DND-41 (cell line): ENCODE data around the gene TNNC2.
A peak's percentile ranks its signal among the peaks of the same experiment; 100 is the strongest.

ENCODE experiments used
- ATAC-seq: fragments of 200-7000 bp; cut with Tn5 transposase; 3 replicates; pipeline ENCODE4 v1.9.1; 2021; ENCODE audit warnings: low read depth; ENCODE audit not compliant: insufficient read depth
- DNase-seq: peaks from one replicate; pipeline ENCODE4 v3.0.0-alpha.2; 2020
- H2AFZ ChIP-seq: 2 replicates; pipeline ENCODE4 v1.6.0; 2012; ENCODE audit warnings: low read depth, low read length
- H3K27ac ChIP-seq: 2 replicates; pipeline ENCODE4 v1.5.1; 2012; ENCODE audit warnings: low read length, inconsistent platforms
- H3K27me3 ChIP-seq: fragments of 200-600 bp; sonication (generic); 2 replicates; pipeline ENCODE4 v1.6.0; 2012; ENCODE audit warnings: low read length, mild to moderate bottlenecking, inconsistent platforms; ENCODE audit not compliant: insufficient read depth, poor library complexity
- H3K36me3 ChIP-seq: 2 replicates; pipeline ENCODE4 v1.5.1; 2012; ENCODE audit warnings: low read length, inconsistent platforms; ENCODE audit not compliant: insufficient read depth
- H3K4me1 ChIP-seq: 2 replicates; pipeline ENCODE4 v1.5.1; 2012; ENCODE audit warnings: mild to moderate bottlenecking, low read length; ENCODE audit not compliant: insufficient read depth
- H3K4me2 ChIP-seq: 2 replicates; pipeline ENCODE4 v1.6.0; 2012; ENCODE audit warnings: mild to moderate bottlenecking, moderate library complexity, low read length, inconsistent platforms; ENCODE audit not compliant: insufficient read depth
- H3K4me3 ChIP-seq, 2 experiments: fragments of 200-600 bp in 1 of 2; shearing (Covaris generic) in 1 of 2; 2 replicates each; pipeline ENCODE4 v1.5.1; 2012 to 2016; ENCODE audit warnings: inconsistent platforms in 2 of 2, low read length in 2 of 2, mild to moderate bottlenecking in 2 of 2, low read depth in 1 of 2, moderate library complexity in 1 of 2
- H3K79me2 ChIP-seq: 2 replicates; pipeline ENCODE4 v1.6.0; 2012; ENCODE audit warnings: low read length, inconsistent platforms; ENCODE audit not compliant: insufficient read depth
- H3K9ac ChIP-seq: 2 replicates; pipeline ENCODE4 v1.6.0; 2012; ENCODE audit warnings: low read depth, mild to moderate bottlenecking, inconsistent platforms, low read length, moderate library complexity
- H3K9me3 ChIP-seq: 2 replicates; pipeline ENCODE4 v1.5.1; 2012; ENCODE audit warnings: low read length, moderate library complexity, mild to moderate bottlenecking, inconsistent platforms; ENCODE audit not compliant: insufficient read depth, severe bottlenecking
- H4K20me1 ChIP-seq: 2 replicates; pipeline ENCODE4 v1.6.0; 2012; ENCODE audit warnings: low read length; ENCODE audit not compliant: insufficient read depth
- CTCF ChIP-seq: IDR thresholded peaks from 2 replicates; pipeline ENCODE4 v1.5.1; 2012; ENCODE audit warnings: borderline replicate concordance, low read length, moderate library complexity, mild to moderate bottlenecking; ENCODE audit not compliant: poor library complexity, severe bottlenecking; ENCODE audit errors: extremely low read depth
- EZH2 ChIP-seq: IDR thresholded peaks from 3 replicates; pipeline ENCODE4 v1.6.1; 2012; ENCODE audit warnings: borderline replicate concordance, low read depth, mild to moderate bottlenecking, moderate library complexity, low read length, inconsistent platforms; ENCODE audit not compliant: severe bottlenecking

Gene TNNC2

GRCh38 chr20:45857114-45857881 lies 30.2 kb upstream of the TNNC2 start, which contains the start of the genes ACOT8 and ZSWIM3:
TSS of gene ACOT8 (minus strand) at chr20:45857392. CDS start at chr20:45857315, 77 bp downstream.
TSS of gene ZSWIM3 (plus strand) at chr20:45857614. CDS start at chr20:45857826, 212 bp downstream.
- Histone ChIP-seq H3K4me1 (peaks cover 47% of the 10 kb centered on the region), H3K9ac (peak within 1 kb of the TSS; percentile 91), H4K20me1 (no peaks in the 10 kb centered on the region), H3K79me2 (peaks cover 46% of the 10 kb centered on the region), H3K36me3 (peaks cover 16% of the 10 kb centered on the region), H2AFZ (peak within 1 kb of the TSS; percentile 95), H3K27me3 (no peaks in the 10 kb centered on the region), H3K27ac (peak within 1 kb of the TSS; percentile 83), H3K4me2 (peak within 1 kb of the TSS; percentile 80), H3K4me3 (peak within 1 kb of the TSS; percentile 93 to 94), H3K9me3 (no peaks in the 10 kb centered on the region)
- peak; percentile 97 for ATAC-seq
- no peak for TF ChIP-seq CTCF
- TF ChIP-seq EZH2: no peak
- peak; percentile 99 for DNase-seq

- no peaks in the 10 kb centered on the region for H3K9me3 ChIP-seq
- H3K27me3 ChIP-seq: no peaks in the 10 kb centered on the region
- ATAC-seq: no peak
- H2AFZ ChIP-seq: no peak overlapping the region
- no peak overlapping the region for H3K4me3 ChIP-seq
- TF ChIP-seq CTCF: no peak
- TF ChIP-seq EZH2: no peak
- H4K20me1 ChIP-seq: peaks cover 2% of the 10 kb centered on the region; the same call in 1 of the 2 replicates
- no peak overlapping the region for H3K27ac ChIP-seq
- H3K9ac ChIP-seq: no peak overlapping the region
- peaks cover 30% of the 10 kb centered on the region for H3K36me3 ChIP-seq
- no peak for DNase-seq
- peaks cover 36% of the 10 kb centered on the region for H3K4me1 ChIP-seq
- H3K4me2 ChIP-seq: no peak overlapping the region
- H3K79me2 ChIP-seq: peaks cover 37% of the 10 kb centered on the region
These were observed 26.4 kb upstream of the TNNC2 start for GRCh38 chr20:45853484-45853883.

- H3K27ac ChIP-seq: no peak overlapping the region
- peaks cover 3% of the 10 kb centered on the region; the same call in 1 of the 2 replicates for H4K20me1 ChIP-seq
- no peak for DNase-seq
- no peaks in the 10 kb centered on the region for H3K9me3 ChIP-seq
- H3K9ac ChIP-seq: no peak overlapping the region
- TF ChIP-seq CTCF (no peak), EZH2 (no peak)
- peaks cover 26% of the 10 kb centered on the region for H3K79me2 ChIP-seq
- peaks cover 35% of the 10 kb centered on the region for H3K36me3 ChIP-seq
- no peak overlapping the region for H2AFZ ChIP-seq
- H3K27me3 ChIP-seq: no peaks in the 10 kb centered on the region
- no peak for ATAC-seq
- H3K4me1 ChIP-seq: peaks cover 25% of the 10 kb centered on the region
- no peak overlapping the region for H3K4me3 ChIP-seq
- H3K4me2 ChIP-seq: no peak overlapping the region
These were observed 25.2 kb upstream of the TNNC2 start for GRCh38 chr20:45852326-45852725.
